Neural progenitor cell (in vitro differentiated cells): ENCODE data around the gene HABP4. TPM values are rescaled to one million over a fixed set of nuclear protein-coding genes. Genes with fewer than 3 reads are reported as not detected.

Experiments
- DNase-seq: peaks from one replicate; pipeline ENCODE4 v3.0.0-alpha.2; 2016; ENCODE audit warnings: low spot score
- H2AFZ ChIP-seq: fragments of 200-600 bp; sonication (generic); replicated peaks from 2 replicates; pipeline ENCODE4 v1.6.1; 2016; ENCODE audit warnings: antibody characterized with exemption
- H3F3A ChIP-seq: fragments of 200-600 bp; sonication (generic); 2 replicates; pipeline ENCODE4 v1.6.1; 2016; ENCODE audit warnings: antibody characterized with exemption, low read depth
- H3K27ac ChIP-seq: fragments of 200-600 bp; sonication (generic); 2 replicates; pipeline ENCODE4 v1.5.1; 2016; ENCODE audit warnings: mild to moderate bottlenecking
- H3K27me3 ChIP-seq: fragments of 200-600 bp; sonication (generic); 2 replicates; pipeline ENCODE4 v1.6.1; 2016; ENCODE audit warnings: mild to moderate bottlenecking, moderate library complexity
- H3K36me3 ChIP-seq: fragments of 200-600 bp; sonication (generic); 2 replicates; pipeline ENCODE4 v1.5.1; 2016
- H3K4me1 ChIP-seq: fragments of 200-600 bp; sonication (generic); 2 replicates; pipeline ENCODE4 v1.6.1; 2016; ENCODE audit warnings: mixed run types
- H3K4me2 ChIP-seq: fragments of 200-600 bp; sonication (generic); 2 replicates; pipeline ENCODE4 v1.6.1; 2016
- H3K4me3 ChIP-seq: fragments of 200-600 bp; sonication (generic); 2 replicates; pipeline ENCODE4 v1.5.1; 2016
- H3K79me2 ChIP-seq: fragments of 200-600 bp; sonication (generic); 2 replicates; pipeline ENCODE4 v1.6.1; 2016; ENCODE audit warnings: low read depth
- H3K9ac ChIP-seq: fragments of 200-600 bp; sonication (generic); 2 replicates; pipeline ENCODE4 v1.6.1; 2016
- H3K9me3 ChIP-seq: fragments of 200-600 bp; sonication (generic); 2 replicates; pipeline ENCODE4 v1.5.1; 2016; ENCODE audit warnings: low read depth
- H4K20me1 ChIP-seq: fragments of 200-600 bp; sonication (generic); 2 replicates; pipeline ENCODE4 v1.6.1; 2016; ENCODE audit warnings: low read depth
- H3K27ac Mint-ChIP-seq: 3 replicates; pipeline ENCODE4 v1.8.0; 2021; ENCODE audit warnings: mixed read lengths
- H3K27me3 Mint-ChIP-seq: 2 replicates; pipeline ENCODE4 v1.8.0; 2022; ENCODE audit warnings: low read depth, mild to moderate bottlenecking, inconsistent platforms, moderate library complexity, mixed read lengths; ENCODE audit not compliant: insufficient read depth
- H3K36me3 Mint-ChIP-seq: 3 replicates; pipeline ENCODE4 v1.8.0; 2021; ENCODE audit warnings: mixed read lengths
- H3K4me1 Mint-ChIP-seq: 3 replicates; pipeline ENCODE4 v1.8.0; 2021; ENCODE audit warnings: mixed read lengths
- H3K4me3 Mint-ChIP-seq: 3 replicates; pipeline ENCODE4 v1.8.0; 2021; ENCODE audit warnings: mild to moderate bottlenecking, moderate library complexity, mixed read lengths
- H3K9me3 Mint-ChIP-seq: 3 replicates; pipeline ENCODE4 v1.8.0; 2020; ENCODE audit warnings: mixed read lengths
- EZH2 ChIP-seq: fragments of 200-600 bp; sonication (generic); IDR thresholded peaks from 2 replicates; pipeline ENCODE4 v1.6.1; 2017; ENCODE audit warnings: antibody characterized with exemption, mild to moderate bottlenecking, moderate library complexity
- EZH2phosphoT487 ChIP-seq: fragments of 200-600 bp; sonication (generic); IDR thresholded peaks from 2 replicates; pipeline ENCODE4 v1.6.1; 2017; ENCODE audit warnings: antibody characterized with exemption
- total RNA-seq: library from RNA; depleted of rRNA; stranded (reverse); fragments of >200 nt; gene quantifications from 2 replicates; pipeline ENCODE4 v1.2.3, GENCODE V29; 2015; ENCODE audit warnings: low replicate concordance
- TF ChIP-seq, protein P1 (sequence below): fragments of 200-600 bp; sonication (generic); IDR thresholded peaks from 2 replicates; pipeline ENCODE4 v1.5.1; 2017; ENCODE audit warnings: antibody characterized with exemption, mild to moderate bottlenecking

HABP4 gene
- total RNA-seq, 1 donor from 2014 or later = 12.3 TPM

DNA sequence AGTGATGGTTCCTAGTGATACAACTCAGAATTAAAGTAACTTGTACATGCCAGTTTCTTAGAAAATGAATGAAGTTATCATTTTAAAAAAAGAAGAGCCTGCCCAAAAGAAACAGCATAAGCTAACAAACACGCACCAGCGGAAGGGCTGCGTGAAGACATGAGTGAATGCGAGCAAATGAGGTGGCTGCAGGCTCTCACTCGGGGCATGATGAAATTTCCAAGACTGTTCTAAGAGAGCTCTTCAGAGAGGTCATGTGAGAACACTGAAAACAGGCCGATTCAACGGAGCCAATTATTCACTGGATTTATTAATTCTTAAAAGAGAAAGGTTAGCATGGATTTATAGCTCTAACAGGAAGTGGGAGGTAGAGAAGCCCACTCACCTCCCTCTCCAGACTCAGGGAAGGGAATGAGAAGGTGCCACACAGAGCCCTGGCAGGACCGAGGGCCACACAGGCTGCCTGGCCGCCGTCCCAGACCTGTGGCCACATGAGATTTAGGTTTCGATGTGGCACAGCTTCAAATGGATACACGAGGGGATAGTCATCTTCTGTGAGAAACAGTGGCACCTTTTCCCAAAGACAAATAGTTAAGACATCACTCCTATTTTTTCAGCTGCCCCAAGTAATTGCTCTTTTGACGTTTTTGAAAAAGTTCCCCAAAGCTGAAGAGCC lies 55.5 kb downstream of the HABP4 start:
- Histone ChIP-seq H4K20me1 (no peaks in the 10 kb centered on the region), H2AFZ (no peak overlapping the region), H3F3A (no peaks in the 10 kb centered on the region), H3K27ac (no peak overlapping the region), H3K4me1 (peaks cover 11% of the 10 kb centered on the region), H3K9me3 (no peaks in the 10 kb centered on the region), H3K27me3 (no peaks in the 10 kb centered on the region), H3K4me3 (no peak overlapping the region), H3K79me2 (no peaks in the 10 kb centered on the region), H3K4me2 (no peak overlapping the region), H3K36me3 (no peaks in the 10 kb centered on the region), H3K9ac (no peak overlapping the region)
- H3K4me1 Mint-ChIP-seq = peaks cover 7% of the 10 kb centered on the region
- no peak overlapping the region for H3K4me3 Mint-ChIP-seq
- DNase-seq = no peak
- peaks cover 4% of the 10 kb centered on the region for H3K27me3 Mint-ChIP-seq
- TF ChIP-seq EZH2phosphoT487 (no peak), EZH2 (no peak)
- TF ChIP-seq, protein P1, sequence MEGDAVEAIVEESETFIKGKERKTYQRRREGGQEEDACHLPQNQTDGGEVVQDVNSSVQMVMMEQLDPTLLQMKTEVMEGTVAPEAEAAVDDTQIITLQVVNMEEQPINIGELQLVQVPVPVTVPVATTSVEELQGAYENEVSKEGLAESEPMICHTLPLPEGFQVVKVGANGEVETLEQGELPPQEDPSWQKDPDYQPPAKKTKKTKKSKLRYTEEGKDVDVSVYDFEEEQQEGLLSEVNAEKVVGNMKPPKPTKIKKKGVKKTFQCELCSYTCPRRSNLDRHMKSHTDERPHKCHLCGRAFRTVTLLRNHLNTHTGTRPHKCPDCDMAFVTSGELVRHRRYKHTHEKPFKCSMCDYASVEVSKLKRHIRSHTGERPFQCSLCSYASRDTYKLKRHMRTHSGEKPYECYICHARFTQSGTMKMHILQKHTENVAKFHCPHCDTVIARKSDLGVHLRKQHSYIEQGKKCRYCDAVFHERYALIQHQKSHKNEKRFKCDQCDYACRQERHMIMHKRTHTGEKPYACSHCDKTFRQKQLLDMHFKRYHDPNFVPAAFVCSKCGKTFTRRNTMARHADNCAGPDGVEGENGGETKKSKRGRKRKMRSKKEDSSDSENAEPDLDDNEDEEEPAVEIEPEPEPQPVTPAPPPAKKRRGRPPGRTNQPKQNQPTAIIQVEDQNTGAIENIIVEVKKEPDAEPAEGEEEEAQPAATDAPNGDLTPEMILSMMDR = no peak
- peaks cover 17% of the 10 kb centered on the region for H3K36me3 Mint-ChIP-seq
- no peaks in the 10 kb centered on the region for H3K9me3 Mint-ChIP-seq
- no peak overlapping the region for H3K27ac Mint-ChIP-seq

DNA sequence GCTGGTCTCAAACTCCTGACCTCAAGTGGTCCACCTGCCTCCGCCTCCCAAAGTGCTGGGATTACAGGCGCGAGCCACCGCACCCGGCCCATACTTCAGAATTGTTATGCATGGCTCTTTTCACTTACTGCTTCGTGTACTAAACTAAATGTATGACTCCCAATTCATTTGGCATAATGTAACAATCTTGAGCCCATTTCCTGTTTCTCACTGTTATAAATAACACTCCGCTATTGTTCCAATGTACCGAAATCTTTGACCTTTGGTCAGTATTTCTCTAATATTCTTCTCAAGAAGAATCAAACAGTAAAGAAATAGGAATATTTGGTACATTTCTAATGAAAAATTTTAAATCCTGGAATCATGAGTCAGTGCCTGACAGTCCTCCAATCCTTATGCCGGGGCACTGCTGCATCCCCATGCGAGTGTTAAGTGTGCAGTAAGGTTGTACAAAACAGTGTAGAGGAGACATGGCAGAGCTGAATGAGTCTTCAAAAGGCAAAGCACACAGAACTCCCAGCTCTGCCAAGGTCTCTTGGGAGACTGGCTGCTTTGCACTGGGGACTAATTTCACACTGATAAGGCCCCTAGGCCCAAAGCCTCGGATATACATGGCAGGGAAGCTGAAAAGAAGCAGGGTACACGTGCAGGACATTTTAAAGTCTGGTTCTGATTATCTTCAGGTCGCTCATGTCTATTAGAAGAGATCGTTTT lies 58.4 kb downstream of the HABP4 start:
- DNase-seq = no peak
- H4K20me1 ChIP-seq = no peaks in the 10 kb centered on the region
- peaks cover 17% of the 10 kb centered on the region for H3K36me3 Mint-ChIP-seq
- H3K27me3 ChIP-seq = no peaks in the 10 kb centered on the region
- TF ChIP-seq, protein P1 = no peak
- TF ChIP-seq EZH2 (no peak), EZH2phosphoT487 (no peak)
- H3K27ac Mint-ChIP-seq = no peak overlapping the region
- no peak overlapping the region for H3K27ac ChIP-seq
- H3K4me2 ChIP-seq = no peak overlapping the region
- no peaks in the 10 kb centered on the region for H3F3A ChIP-seq
- no peaks in the 10 kb centered on the region for H3K79me2 ChIP-seq
- H3K9me3 ChIP-seq = no peaks in the 10 kb centered on the region
- H3K4me3 Mint-ChIP-seq = no peak overlapping the region
- no peaks in the 10 kb centered on the region for H3K9me3 Mint-ChIP-seq
- peaks cover 2% of the 10 kb centered on the region for H3K4me1 Mint-ChIP-seq
- peaks cover 4% of the 10 kb centered on the region for H3K27me3 Mint-ChIP-seq
- no peaks in the 10 kb centered on the region for H3K36me3 ChIP-seq
- H3K4me1 ChIP-seq = peaks cover 11% of the 10 kb centered on the region
- no peak overlapping the region for H3K9ac ChIP-seq
- no peak overlapping the region for H2AFZ ChIP-seq
- no peak overlapping the region for H3K4me3 ChIP-seq

DNA sequence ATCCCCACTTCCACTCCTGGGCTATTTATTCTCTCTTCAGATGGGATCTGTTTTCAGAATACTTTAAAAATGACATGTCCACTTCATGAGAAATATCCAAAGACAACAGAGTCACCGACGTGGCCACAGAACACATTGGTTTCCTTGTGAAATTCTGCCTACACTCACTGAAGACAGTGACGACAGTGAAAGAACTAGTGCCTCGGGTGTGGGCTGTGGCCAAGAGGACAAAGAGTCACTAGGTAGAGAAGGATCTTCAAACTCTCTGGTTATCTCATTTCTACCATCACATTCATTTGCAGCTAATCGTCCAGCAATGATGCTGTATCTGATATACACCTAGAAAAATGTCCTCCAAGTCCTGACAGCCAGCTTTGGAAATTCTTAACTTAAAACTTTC lies 59.1 kb downstream of the HABP4 start:
- H3K27ac Mint-ChIP-seq = peak overlapping the region; percentile 33
- Histone ChIP-seq H3K9me3 (no peaks in the 10 kb centered on the region), H3K79me2 (no peaks in the 10 kb centered on the region), H3K36me3 (no peaks in the 10 kb centered on the region), H3K4me1 (peaks cover 11% of the 10 kb centered on the region), H3K9ac (no peak overlapping the region), H3F3A (no peaks in the 10 kb centered on the region), H3K4me2 (no peak overlapping the region), H3K27me3 (no peaks in the 10 kb centered on the region), H3K4me3 (no peak overlapping the region), H4K20me1 (no peaks in the 10 kb centered on the region), H3K27ac (no peak overlapping the region), H2AFZ (no peak overlapping the region)
- no peak overlapping the region for H3K4me3 Mint-ChIP-seq
- H3K4me1 Mint-ChIP-seq = peaks cover 2% of the 10 kb centered on the region
- no peak for DNase-seq
- H3K27me3 Mint-ChIP-seq = peaks cover 4% of the 10 kb centered on the region
- peaks cover 15% of the 10 kb centered on the region for H3K36me3 Mint-ChIP-seq
- no peaks in the 10 kb centered on the region for H3K9me3 Mint-ChIP-seq
- TF ChIP-seq EZH2 (no peak), EZH2phosphoT487 (no peak)
- TF ChIP-seq, protein P1 = no peak
